HG02840 (cell line): ENCODE results near the gene DNAAF2.
"Not testable (repeated sequence)": the region's sequence is repeated elsewhere in the genome, so short reads cannot be mapped to it uniquely, and the experiment has no call there.

Experiments used
- ATAC-seq: cut with Tn5 transposase; IDR thresholded peaks from one replicate; pipeline ENCODE4 v1.9.1; 2021; ENCODE audit warnings: mild to moderate bottlenecking, moderate library complexity, moderate number of reproducible peaks; ENCODE audit not compliant: unreplicated experiment, low FRiP score

Gene DNAAF2

DNA sequence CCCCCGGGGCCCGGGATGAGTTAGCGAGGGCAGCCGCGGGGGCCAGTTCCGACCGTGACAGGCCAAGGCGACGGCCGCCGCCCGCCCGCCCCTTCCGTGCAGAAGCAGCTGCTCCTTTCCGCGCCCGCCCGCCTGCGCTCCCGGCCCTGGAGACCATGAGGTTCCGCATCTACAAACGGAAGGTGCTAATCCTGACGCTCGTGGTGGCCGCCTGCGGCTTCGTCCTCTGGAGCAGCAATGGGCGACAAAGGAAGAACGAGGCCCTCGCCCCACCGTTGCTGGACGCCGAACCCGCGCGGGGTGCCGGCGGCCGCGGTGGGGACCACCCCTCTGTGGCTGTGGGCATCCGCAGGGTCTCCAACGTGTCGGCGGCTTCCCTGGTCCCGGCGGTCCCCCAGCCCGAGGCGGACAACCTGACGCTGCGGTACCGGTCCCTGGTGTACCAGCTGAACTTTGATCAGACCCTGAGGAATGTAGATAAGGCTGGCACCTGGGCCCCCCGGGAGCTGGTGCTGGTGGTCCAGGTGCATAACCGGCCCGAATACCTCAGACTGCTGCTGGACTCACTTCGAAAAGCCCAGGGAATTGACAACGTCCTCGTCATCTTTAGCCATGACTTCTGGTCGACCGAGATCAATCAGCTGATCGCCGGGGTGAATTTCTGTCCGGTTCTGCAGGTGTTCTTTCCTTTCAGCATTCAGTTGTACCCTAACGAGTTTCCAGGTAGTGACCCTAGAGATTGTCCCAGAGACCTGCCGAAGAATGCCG is 13.7 kb downstream of the DNAAF2 start:
- peak; percentile 32 for ATAC-seq

DNA sequence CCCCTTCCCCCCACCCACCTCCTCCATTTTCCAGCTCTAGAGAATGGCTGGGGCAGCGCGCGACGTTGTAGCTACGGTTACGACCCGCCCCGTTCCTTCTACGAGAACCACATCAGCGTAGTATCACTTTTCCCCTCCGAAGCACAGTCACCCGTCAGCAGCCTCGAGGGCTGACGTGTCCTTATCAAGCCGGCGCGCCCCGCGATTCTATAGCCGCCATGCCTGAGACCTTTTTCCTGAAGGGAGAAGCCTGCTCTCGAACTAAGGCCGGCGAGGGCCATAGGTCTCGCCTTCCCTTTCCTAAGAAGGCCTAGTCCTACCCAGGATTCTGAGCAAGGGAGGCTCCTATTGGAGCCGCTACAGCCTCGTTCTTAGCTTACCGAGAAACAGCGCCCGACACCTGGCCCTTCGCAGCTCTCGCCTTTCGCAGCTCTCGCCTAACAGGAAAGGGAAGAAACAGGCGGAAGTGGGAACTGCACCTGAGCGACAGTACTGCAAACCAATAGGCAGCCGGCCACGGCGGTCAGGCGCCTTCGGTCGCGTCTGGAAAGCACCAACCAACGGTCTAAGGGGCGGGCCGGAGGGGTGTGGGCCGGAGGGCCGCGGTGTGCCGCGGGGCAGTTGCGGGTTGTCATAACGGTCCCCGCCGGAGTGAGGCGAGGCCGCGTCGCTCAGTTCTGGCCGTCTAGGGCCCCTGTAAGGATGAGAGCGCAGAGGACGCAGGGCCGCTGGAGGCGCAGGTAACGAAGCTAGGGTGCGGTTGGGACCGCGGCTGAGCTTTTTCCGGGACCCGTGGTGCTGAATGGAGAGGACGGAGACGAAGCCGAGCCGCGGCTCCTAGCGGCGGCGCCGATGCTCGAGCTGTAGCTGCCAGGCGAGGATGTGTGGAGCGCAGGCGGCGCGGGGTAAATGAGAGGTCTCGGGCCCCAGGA is 14.6 kb downstream of the DNAAF2 start, which contains the start of the genes MGAT2 and RPL36AL:
Gene MGAT2, plus strand, starts transcription at position 618 of the 932 bp plus-strand sequence. CDS start 470 bp downstream, outside the sequence.
Gene RPL36AL, minus strand, starts transcription at position 445 of the 932 bp plus-strand sequence. CDS start 1,522 bp downstream, outside the sequence.
- ATAC-seq, result peak; percentile 95

- no peak for ATAC-seq
Measured at GRCh38 chr14:49619730-49620129, 15.3 kb downstream of the DNAAF2 start.

- ATAC-seq, result not testable (repeated sequence)
Measured at GRCh38 chr14:49619273-49619672, 15.8 kb downstream of the DNAAF2 start.

DNA sequence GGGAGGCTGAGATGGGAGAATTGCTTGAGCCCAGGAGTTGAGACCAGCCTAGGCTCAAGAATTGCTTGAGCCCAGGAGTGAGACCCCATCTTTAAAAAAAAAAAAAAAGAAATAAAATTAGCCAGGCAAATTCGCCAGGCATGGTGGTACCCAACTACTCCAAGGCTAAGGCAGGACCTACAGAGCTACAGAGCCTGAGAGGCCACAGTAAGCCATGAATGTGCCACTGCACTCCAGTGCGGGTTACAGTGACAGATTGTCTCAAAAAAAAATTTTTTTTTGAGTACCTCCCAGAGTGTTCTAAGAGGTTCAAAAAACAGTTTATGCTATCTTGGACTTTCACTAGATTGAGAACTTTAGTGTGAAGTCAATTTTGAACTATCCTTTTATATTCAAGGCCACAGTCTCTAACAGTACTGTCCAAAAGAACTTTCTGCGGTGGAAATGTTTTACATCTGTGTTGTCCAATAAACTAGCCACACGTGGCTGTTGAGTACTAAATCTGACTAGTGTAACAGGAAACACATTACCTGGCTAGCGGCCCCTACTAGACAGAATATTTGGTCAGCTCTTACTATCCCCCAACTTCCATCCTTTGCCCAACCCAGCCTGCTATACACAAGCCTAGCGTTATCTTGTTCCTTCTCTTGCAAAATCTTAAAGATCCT is 17.1 kb downstream of the DNAAF2 start:
- ATAC-seq, result no peak

DNA sequence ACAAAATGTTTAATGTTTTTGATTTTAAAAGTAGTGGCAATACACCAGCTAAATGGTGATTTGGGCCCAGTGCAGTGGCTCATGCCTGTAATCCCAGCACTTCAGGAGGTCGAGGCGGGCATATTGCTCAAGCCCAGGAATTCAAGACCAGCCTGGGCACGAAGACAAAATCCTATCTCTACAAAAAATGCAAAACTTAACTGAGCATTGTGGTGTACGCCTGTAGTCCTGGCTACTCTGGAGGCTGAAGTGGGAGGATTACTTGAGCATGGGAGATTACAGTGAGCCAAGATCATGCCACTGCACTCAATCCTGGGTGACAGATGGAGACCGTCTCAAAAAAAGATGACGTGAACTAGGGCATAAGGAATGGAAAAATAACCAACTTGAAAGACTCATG is 19.3 kb downstream of the DNAAF2 start:
- ATAC-seq, result no peak

DNA sequence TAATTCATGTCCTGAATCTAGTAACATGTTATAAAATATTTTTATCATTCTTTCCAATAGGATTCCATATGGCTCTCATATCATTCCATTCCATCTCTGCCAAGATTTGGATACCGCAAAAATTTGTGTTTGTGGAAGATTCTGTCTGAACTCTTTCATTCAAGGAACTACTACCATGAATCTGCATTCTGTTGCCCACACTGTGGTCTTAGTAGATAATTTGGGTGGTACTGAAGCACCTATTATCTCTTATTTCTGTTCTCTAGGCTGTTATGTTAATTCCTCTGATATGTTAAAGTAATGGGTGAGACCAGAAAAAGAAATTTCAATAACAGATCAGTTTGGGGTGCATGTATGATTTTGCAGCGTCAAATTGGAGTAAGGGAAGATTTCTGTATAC is 20.8 kb downstream of the DNAAF2 start:
- ATAC-seq, result no peak

DNA sequence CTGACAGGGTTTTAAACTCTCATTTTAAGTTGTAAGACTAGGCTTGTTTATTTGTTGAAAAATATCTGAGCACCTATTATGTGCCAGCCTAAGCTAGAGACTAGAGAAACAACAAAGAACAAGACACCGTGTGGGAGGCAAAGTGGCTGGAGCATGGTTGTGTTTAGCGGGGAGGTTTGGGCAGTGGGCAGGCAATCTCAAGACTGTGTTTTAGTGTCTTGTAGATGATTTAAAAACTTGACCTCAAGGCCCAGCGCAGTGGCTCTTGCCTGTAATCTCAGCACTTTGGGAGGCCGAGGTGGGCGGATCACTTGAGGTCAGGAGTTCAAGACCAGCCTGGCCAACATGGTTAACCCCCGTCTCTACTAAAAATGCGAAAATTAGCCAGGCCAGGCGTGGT is 22.4 kb downstream of the DNAAF2 start:
- ATAC-seq, result no peak

DNA sequence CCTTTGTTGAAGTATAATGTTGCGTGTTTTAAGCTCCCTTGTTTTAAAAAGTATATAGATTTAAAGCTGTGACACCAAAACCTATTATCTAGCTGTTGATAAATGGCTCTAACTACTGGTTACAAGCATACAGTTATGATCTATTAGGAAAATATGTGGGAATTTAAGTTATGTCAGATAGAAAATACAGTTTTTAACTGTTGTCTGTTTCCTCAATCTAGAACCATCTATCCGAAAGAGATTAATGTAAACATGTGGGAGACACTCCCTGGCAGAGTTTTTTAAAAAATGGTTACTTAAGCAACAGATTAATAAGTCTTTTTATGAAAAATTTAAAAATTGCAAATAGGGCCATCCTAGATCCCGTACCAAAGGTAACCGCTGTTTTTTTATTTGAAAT is 22.8 kb downstream of the DNAAF2 start:
- no peak for ATAC-seq

DNA sequence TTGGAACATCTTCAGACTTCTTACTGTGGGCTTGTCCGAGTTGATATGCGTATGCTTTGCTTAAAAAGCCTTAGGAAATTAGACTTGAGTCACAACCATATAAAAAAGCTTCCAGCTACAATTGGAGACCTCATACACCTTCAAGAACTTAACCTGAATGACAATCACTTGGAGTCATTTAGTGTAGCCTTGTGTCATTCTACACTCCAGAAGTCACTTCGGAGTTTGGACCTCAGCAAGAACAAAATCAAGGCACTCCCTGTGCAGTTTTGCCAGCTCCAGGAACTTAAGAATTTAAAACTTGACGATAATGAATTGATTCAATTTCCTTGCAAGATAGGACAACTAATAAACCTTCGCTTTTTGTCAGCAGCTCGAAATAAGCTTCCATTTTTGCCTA is 27.5 kb downstream of the DNAAF2 start:
- ATAC-seq, result no peak

DNA sequence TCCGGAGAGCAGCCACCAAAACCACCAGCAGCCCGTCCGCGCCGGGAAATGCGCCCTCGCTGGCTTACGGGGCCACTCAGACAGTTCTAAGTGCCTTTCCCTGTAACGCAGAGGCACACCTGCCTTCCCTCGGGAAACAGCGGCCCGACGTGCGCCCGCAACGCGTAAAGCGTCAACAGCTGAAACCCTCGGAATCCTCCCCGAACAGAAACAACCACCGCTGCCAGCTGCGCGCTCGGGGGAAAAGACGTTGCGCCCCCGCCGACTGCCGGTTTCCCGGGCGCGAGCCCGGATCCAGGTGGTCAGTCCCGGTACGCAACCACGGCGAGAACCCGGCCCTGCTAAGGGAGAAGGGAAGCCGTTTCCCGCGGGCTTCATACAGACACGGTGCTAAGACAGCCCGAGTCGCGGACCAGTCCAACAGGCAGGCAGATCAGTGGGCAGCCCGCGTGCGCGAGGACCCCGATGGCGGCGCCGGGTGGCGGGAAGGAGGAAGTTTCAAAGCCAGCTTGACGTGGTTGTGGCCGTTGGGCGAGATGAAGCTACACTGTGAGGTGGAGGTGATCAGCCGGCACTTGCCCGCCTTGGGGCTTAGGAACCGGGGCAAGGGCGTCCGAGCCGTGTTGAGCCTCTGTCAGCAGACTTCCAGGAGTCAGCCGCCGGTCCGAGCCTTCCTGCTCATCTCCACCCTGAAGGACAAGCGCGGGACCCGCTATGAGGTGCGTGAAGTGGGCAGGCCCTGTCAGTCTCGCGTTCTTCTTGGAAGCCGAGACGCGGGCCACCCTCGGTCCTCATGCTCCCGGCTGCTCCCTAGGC is 36.4 kb downstream of the DNAAF2 start, which contains the start of gene LRR1:
Gene LRR1, plus strand, starts transcription at position 456 of the 816 bp plus-strand sequence. Its CDS starts 81 bp downstream, at position 537.
- peak; percentile 61 for ATAC-seq

DNA sequence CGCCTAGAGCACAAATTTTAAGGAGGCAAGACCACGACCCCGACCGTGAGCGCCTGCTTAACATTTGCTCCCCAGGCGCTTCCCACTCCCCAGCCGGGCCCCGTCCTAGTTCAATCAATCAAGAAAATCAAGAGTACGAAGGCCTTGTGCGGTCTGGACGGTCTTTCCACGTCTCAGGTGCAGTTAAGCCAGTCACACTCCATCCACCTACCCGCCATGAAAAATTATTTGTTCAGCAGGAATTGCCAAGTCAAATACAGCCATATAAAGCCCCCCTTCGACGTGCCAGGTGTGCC is 36.9 kb downstream of the DNAAF2 start:
- ATAC-seq, result no peak

DNA sequence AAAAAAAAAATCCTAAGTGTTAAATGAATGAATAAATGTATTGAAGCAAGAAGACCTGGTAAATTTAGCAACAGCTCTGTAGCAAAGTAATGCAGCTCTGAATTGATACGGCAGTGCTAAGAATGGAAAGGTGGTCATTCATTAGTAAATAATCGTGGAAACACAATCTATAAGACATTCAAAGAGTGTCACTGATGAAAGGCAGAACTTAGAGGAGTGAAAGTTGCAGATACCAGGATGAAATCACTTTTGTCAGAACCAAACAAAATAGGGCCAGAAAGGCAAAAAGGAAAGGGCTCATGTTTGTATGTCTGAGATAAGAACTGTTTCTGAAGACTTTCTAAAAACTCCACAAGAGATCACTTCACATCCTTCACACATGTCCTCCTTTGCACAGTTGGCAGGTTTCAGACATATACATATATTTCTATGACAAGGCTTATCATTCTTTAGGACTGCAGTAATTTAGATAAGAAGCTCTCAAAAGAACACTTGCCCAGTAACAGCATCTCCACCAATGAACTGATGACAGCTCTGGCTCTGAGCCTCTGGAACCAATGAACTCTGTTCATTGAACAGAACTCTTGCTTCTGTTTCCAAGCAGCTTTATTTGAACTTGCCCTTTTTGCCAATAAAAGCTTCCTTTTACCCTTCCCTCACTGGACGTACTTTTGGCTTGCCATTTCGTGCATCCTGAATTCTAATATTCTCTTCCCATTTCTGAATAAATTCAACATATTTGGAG is 40.5 kb downstream of the DNAAF2 start:
- ATAC-seq, result no peak

DNA sequence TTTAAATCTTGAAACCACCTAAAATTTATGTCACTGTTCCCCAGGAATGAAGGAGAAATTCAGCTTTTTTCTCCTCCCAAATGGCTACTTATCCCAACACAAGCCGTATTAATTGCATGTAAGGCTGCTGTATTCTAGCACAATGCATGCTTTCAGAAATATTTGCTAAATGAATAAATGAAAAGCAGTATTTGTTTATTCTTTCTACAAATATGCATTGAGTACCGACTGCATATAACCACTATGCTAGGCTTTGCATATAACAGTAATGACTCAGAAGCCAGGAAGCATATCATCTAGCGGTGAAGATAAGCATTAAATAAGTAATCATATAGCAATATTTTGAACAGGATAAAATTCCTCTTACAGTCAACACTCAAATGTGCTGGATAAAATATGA is 42.0 kb downstream of the DNAAF2 start:
- no peak for ATAC-seq

GRCh38 chr14:49589387-49589786 is 45.7 kb downstream of the DNAAF2 start:
- ATAC-seq, result no peak

DNA sequence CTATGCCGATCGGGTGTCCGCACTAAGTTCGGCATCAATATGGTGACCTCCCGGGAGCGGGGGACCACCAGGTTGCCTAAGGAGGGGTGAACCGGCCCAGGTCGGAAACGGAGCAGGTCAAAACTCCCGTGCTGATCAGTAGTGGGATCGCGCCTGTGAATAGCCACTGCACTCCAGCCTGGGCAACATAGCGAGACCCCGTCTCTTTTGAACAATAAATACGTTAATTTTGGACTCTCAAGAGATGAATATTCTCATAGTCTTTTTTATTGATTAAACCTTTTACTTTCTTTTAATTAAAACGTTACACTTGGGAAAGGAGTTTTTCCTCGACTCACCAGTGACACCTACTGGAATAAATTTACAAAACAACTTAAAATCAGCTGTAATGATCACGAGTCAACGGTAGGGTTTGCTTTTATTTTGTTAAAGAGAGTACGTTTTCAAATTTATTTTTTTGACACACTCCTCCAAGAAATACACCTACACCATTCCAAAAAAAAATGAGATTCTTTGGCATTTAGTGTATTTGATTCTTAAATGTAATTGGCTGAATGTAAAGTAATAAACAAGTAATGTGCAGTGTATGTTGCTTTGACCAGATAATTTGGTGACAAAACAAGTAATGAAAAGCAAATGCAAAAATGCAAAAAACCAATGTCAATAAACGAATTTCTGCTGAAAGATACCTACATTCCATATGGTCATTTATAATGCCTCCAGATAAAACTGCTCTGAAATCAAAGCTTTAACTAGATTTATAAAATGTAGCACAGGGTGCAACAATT is 48.2 kb downstream of the DNAAF2 start:
- peak; percentile 41 for ATAC-seq

- peak; percentile 93 for ATAC-seq
Measured at GRCh38 chr14:49585803-49586672, 49.0 kb downstream of the DNAAF2 start, which contains the start of gene RPS29. TSS of gene RPS29 (minus strand) at chr14:49586380. CDS start at chr14:49586346, 34 bp downstream.
